ENCODE results near the gene PDIA2.

GRCh38 chr16:269061-269796 lies 13.7 kb upstream of the PDIA2 start:
- TF ChIP-seq CTCF (IDR thresholded peaks at IDR 0.05) (no peak), ZFX (IDR thresholded peaks at IDR 0.05; ENCODE audit: borderline replicate concordance) (no peak)

Data from 22Rv1 (cell line).